RWPE2 (cell line): ENCODE data around the gene KCNJ12.

Source experiments
- ATAC-seq: fragments of 200-7000 bp; cut with Tn5 transposase; 3 replicates; pipeline ENCODE4 v1.9.1; 2021; ENCODE audit warnings: low read depth
- DNase-seq: peaks from one replicate; pipeline ENCODE4 v3.0.0-alpha.2; 2020; ENCODE audit warnings: low spot score
- H3K27ac ChIP-seq: fragments of 450-650 bp; 2 replicates; pipeline ENCODE4 v1.5.1; 2017; ENCODE audit warnings: mild to moderate bottlenecking; ENCODE audit not compliant: poor library complexity, severe bottlenecking
- H3K27me3 ChIP-seq: fragments of 250-450 bp; sonication (Bioruptor Pico); 2 replicates; pipeline ENCODE4 v1.5.1; 2021; ENCODE audit warnings: mild to moderate bottlenecking, moderate library complexity; ENCODE audit not compliant: insufficient read depth, poor library complexity, severe bottlenecking
- H3K36me3 ChIP-seq: fragments of 250-450 bp; sonication (Bioruptor Pico); 2 replicates; pipeline ENCODE4 v1.5.1; 2020; ENCODE audit warnings: low read depth, mild to moderate bottlenecking, moderate library complexity
- H3K4me1 ChIP-seq: fragments of 250-450 bp; sonication (Bioruptor Pico); 2 replicates; pipeline ENCODE4 v1.5.1; 2021; ENCODE audit warnings: mild to moderate bottlenecking, moderate library complexity; ENCODE audit not compliant: insufficient read depth, poor library complexity, severe bottlenecking
- H3K4me3 ChIP-seq: fragments of 250-450 bp; sonication (Bioruptor Pico); 2 replicates; pipeline ENCODE4 v1.5.1; 2021; ENCODE audit warnings: mild to moderate bottlenecking, moderate library complexity; ENCODE audit not compliant: severe bottlenecking
- H3K9me3 ChIP-seq: fragments of 250-450 bp; sonication (Bioruptor Pico); 2 replicates; pipeline ENCODE4 v1.5.1; 2021; ENCODE audit warnings: mild to moderate bottlenecking, moderate library complexity; ENCODE audit not compliant: severe bottlenecking
- CTCF ChIP-seq: fragments of 450-650 bp; IDR thresholded peaks from one replicate; pipeline ENCODE4 v1.5.1; 2017; ENCODE audit warnings: mild to moderate bottlenecking, moderate library complexity; ENCODE audit not compliant: poor library complexity, severe bottlenecking

The KCNJ12 gene

GRCh38 chr17:21357696-21358656 lies 18.2 kb upstream of the KCNJ12 start:
- DNase-seq (peak; percentile 45), ATAC-seq (no peak)
- no peaks in the 10 kb centered on the region for H3K27me3 ChIP-seq
- H3K27ac ChIP-seq, result no peak overlapping the region
- H3K4me3 ChIP-seq, result no peak overlapping the region
- no peaks in the 10 kb centered on the region for H3K4me1 ChIP-seq
- H3K36me3 ChIP-seq, result no peaks in the 10 kb centered on the region
- H3K9me3 ChIP-seq, result no peaks in the 10 kb centered on the region
- TF ChIP-seq CTCF, result no peak

GRCh38 chr17:21358682-21359482 lies 17.3 kb upstream of the KCNJ12 start:
- Histone ChIP-seq H3K27ac (no peak overlapping the region), H3K4me1 (no peaks in the 10 kb centered on the region), H3K4me3 (no peak overlapping the region), H3K36me3 (no peaks in the 10 kb centered on the region), H3K27me3 (no peaks in the 10 kb centered on the region), H3K9me3 (no peaks in the 10 kb centered on the region)
- ATAC-seq (peak; percentile 50; the same call in 2 of the 3 replicates), DNase-seq (no peak)
- no peak for TF ChIP-seq CTCF

- no peak overlapping the region for H3K27ac ChIP-seq
- H3K4me1 ChIP-seq, result no peaks in the 10 kb centered on the region
- H3K9me3 ChIP-seq, result no peaks in the 10 kb centered on the region
- no peak for ATAC-seq
- no peaks in the 10 kb centered on the region for H3K36me3 ChIP-seq
- no peak for DNase-seq
- no peaks in the 10 kb centered on the region for H3K27me3 ChIP-seq
- TF ChIP-seq CTCF, result no peak
- no peak overlapping the region for H3K4me3 ChIP-seq
These were observed 16.7 kb upstream of the KCNJ12 start for GRCh38 chr17:21359483-21359840.

GRCh38 chr17:21360048-21360447 lies 16.1 kb upstream of the KCNJ12 start:
- DNase-seq, result no peak
- H3K27ac ChIP-seq, result no peak overlapping the region
- no peaks in the 10 kb centered on the region for H3K9me3 ChIP-seq
- no peaks in the 10 kb centered on the region for H3K27me3 ChIP-seq
- TF ChIP-seq CTCF, result no peak
- no peaks in the 10 kb centered on the region for H3K4me1 ChIP-seq
- ATAC-seq, result no peak
- H3K36me3 ChIP-seq, result no peaks in the 10 kb centered on the region
- no peak overlapping the region for H3K4me3 ChIP-seq
